C4-2B (cell line): Measurements from ENCODE around the gene SCAF1.
A peak's percentile ranks its signal among the peaks of the same experiment; 100 is the strongest.

Experiments used
- H3K27ac ChIP-seq: fragments of 450-650 bp; 2 replicates; pipeline ENCODE4 v1.5.1; 2017
- ZFX ChIP-seq: fragments of 450-650 bp; IDR thresholded peaks from 2 replicates; pipeline ENCODE4 v1.6.1; 2017
- TF ChIP-seq, protein P1 (sequence below): fragments of 450-650 bp; conservative IDR thresholded peaks from 2 replicates; pipeline ENCODE4 v1.5.1; 2017; ENCODE audit warnings: mild to moderate bottlenecking

SCAF1 gene

DNA sequence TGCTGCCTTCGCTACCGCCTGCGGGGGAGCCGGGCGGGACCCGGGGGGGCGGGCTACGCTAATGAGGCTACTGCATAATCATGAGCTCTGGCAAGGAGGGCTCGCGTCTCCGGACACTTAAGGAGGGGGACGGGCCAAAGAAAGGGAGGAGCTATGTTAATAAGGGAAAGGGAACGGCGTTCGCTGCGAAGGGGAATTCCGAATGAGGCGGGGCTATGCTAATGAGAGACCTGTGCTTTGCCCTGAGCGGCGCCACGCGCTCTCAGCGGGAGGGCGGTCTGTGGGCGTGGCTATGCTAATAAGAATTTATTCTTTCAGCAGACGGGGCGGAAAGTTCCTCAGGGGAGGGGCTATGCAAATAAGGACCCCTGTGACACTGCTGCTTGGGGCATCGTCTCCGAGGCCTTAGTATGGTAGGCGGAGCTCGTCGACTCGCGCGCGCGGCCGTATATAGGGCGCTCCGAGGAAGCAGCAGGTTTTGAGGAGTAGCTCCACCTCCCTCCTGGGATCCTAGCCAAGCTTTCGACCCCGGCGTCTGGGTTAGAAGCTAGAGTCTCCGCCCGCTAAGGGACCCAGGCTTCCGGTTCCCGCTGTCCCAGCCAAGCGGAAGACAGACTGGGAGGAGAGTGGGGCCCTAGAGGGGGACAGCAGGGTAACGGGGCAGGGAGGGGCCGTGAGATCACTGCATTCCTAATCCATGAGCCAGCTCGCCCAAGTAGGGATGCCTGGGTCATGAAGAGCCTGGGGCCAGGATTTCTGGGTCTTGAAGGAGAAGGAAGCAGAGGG lies 1.7 kb upstream of the SCAF1 start, which contains the start of gene RRAS:
Gene RRAS, minus strand, starts transcription at position 31 of the 786 bp plus-strand sequence. CDS start 45 bp downstream, outside the sequence.
- TF ChIP-seq ZFX = no peak
- TF ChIP-seq, protein P1, sequence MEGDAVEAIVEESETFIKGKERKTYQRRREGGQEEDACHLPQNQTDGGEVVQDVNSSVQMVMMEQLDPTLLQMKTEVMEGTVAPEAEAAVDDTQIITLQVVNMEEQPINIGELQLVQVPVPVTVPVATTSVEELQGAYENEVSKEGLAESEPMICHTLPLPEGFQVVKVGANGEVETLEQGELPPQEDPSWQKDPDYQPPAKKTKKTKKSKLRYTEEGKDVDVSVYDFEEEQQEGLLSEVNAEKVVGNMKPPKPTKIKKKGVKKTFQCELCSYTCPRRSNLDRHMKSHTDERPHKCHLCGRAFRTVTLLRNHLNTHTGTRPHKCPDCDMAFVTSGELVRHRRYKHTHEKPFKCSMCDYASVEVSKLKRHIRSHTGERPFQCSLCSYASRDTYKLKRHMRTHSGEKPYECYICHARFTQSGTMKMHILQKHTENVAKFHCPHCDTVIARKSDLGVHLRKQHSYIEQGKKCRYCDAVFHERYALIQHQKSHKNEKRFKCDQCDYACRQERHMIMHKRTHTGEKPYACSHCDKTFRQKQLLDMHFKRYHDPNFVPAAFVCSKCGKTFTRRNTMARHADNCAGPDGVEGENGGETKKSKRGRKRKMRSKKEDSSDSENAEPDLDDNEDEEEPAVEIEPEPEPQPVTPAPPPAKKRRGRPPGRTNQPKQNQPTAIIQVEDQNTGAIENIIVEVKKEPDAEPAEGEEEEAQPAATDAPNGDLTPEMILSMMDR = no peak
- peak within 1 kb of the TSS; percentile 91 for H3K27ac ChIP-seq

DNA sequence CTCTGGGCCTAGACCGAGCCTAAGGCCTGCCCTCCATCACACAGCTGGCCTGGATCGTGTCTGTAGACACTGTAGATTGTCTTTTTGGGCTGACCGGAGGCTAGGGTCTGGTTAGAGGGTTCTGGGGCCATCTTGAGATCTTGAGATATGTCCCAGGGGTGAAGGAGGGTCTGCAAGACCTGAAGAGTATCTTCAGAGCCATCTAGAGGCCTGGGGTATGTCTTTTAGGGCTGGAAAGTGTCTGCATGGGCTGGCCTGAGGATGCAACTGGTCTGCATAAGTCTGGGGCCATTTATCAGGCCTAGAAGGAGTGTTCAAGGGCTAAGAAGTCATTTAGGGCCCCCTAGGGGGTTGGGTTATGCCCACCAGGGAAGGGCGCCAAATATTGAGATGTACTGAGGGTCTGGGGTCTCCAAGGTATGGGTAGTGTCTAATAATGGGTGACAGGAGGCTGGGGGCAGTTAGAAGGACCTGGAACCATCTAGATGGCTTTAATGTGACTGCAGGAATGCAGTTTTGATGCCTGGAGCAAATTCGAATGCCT lies 555 bp downstream of the SCAF1 start:
- peak overlapping the region; percentile 91 for H3K27ac ChIP-seq
- peak; percentile 34; the same call in 1 of the 2 replicates for TF ChIP-seq ZFX
- TF ChIP-seq, protein P1 = no peak

DNA sequence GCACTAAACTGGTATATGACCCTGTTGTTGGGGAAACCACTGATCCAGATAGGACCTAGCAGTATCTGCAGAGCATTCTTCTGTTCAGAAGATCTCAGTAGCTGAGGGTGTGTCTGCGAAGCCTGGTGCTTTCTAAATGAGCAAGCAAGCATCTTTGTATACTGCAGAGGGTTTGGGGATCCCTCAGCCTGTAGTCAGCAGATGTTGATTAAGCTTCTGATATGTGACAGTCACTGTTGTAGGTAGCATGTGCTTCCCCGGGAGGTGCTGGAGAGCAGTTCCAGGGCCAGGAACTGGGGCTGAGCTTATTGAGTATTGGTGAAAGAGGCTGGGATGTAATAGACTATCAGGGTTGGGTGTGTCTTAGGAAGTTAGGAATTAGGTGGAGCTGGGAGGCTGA lies 1.5 kb downstream of the SCAF1 start:
- no peak for TF ChIP-seq ZFX
- TF ChIP-seq, protein P1 = no peak
- no peak overlapping the region for H3K27ac ChIP-seq

DNA sequence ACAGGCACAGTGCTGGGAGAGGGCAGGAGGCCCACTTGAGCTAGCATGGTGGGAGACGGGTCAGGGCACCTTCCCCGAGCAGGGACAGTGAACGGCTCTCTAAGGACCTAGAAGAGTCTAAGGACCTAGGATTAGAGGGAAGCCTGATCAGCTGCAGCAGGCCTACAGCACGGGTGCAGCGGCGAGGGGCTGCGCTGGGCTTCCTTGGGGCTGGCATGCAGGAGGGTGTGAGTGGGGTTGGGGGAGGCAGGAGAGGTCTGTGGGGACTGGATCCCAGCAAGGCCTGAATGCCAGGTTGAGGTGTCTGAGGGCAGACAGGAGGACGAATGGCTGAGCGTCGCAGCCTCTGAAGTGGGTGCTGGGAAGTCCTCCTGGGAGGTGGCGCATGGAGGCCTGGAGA lies 3.6 kb downstream of the SCAF1 start:
- no peak for TF ChIP-seq ZFX
- TF ChIP-seq, protein P1 = no peak
- no peak overlapping the region for H3K27ac ChIP-seq

DNA sequence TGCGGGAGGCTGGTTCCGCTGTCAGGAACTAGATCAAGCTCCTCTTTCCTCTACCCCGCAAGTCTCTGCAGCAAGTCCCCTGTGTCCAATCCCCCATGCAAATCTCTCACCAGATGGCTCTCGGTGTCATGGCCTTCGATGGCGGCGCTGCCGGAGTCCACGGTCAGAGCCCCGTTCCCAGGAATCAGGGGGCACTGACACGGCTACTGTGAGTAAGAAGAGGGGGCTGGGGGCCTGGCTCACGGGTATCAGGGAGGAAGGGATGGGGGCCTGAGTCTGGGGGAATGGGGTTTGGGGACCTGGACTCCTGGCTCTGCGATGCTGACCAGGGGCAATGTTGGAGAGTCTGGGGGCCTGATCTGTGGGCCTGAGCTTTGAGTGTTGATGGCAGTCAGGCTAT lies 4.0 kb downstream of the SCAF1 start:
- no peak overlapping the region for H3K27ac ChIP-seq
- TF ChIP-seq, protein P1 = no peak
- no peak for TF ChIP-seq ZFX

DNA sequence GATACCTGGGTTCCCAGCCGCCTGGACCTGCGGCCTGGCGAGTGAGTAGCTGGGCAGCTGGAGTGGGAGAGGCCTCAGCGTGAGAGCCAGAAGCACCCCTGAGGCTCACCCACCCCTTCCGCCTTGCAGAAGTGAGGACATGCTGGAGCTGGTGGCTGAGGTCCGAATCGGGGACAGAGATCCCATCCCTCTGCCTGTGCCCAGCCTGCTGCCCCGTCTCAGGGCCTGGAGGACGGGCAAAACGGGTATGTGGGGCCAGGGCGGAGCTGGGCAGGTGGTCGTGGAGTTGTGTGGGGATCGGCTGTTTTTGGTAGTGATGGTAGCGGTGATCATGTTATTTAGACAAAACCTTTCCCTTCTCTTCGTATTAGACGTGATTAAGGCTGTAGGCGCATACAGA lies 4.6 kb downstream of the SCAF1 start:
- no peak for TF ChIP-seq ZFX
- TF ChIP-seq, protein P1 = no peak
- no peak overlapping the region for H3K27ac ChIP-seq

DNA sequence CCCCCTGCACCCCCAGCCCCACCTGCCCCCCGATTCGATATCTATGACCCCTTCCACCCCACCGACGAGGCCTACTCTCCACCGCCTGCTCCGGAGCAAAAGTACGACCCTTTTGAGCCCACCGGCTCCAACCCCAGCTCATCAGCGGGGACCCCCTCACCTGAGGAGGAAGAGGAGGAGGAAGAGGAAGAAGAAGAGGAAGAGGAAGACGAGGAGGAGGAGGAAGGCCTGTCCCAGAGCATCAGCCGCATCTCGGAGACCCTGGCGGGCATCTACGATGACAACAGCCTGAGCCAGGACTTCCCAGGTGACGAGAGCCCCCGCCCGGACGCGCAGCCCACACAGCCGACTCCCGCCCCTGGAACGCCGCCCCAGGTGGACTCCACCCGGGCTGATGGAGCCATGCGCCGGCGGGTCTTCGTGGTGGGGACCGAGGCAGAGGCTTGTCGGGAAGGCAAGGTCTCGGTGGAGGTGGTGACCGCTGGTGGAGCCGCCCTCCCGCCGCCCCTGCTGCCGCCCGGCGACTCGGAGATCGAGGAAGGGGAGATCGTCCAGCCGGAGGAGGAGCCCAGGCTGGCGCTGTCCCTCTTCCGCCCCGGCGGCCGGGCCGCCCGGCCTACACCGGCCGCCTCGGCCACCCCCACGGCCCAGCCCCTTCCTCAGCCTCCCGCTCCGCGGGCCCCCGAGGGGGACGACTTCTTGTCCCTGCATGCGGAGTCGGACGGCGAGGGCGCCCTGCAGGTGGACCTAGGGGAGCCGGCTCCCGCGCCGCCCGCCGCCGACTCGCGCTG lies 9.2 kb downstream of the SCAF1 start:
- no peak overlapping the region for H3K27ac ChIP-seq
- no peak for TF ChIP-seq ZFX
- TF ChIP-seq, protein P1 = no peak
